Lower leg skin (tissue), 3 donors: Measurements from ENCODE around the gene KRT6B.

Experiments used
- CTCF ChIP-seq, 3 donors: fragments of 450-650 bp; IDR thresholded peaks; one replicate each; pipeline ENCODE4 v1.5.1; 2016; ENCODE audit warnings: antibody characterized with exemption in 3 of 3, mild to moderate bottlenecking in 3 of 3, moderate library complexity in 2 of 3
- POLR2A ChIP-seq, 2 donors: fragments of 450-650 bp; IDR thresholded peaks; one replicate each; pipeline ENCODE4 v1.6.1; 2016 to 2017; ENCODE audit warnings: antibody characterized with exemption in 2 of 2, mild to moderate bottlenecking in 1 of 2, moderate library complexity in 1 of 2

DNA sequence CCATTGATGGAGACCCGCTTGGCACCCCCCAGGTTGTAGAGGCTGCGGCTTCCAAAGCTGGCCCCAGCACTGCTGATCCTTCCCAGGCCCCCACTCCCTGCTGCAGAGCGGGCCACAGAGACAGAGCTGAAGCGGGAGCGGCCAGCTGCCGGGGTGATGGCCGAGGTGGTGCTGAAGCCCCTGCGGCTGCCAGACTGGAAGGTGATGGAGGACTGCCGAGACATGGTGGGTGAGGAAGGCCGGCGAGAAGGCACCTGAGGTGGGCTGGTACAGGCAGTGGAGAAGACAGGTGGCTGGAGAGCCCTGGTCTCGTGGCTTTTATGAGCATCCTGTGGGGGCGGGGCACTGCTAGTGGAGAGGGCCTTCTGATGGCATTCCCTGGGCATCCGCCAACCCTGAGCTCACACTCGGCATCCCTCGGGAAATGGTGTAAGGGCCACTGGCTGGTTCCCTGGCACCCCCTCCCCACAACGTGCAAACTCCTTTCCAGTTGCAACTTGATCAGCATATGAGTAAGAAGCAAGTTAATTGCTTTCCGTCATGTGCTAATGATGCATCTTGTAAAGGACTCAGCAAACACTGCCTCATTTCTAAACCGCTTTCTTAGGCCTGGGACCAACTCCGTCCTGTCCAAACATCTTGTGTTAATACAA lies 17.7 kb downstream of the KRT6B start, which contains the start of gene KRT75:
- TF ChIP-seq POLR2A (IDR thresholded peaks at IDR 0.05) (no peak), CTCF (IDR thresholded peaks at IDR 0.05) (no peak)
